Left lung (tissue), 10 donors: Measurements from ENCODE around the gene IGF2BP2. TPM values are rescaled to one million over a fixed set of nuclear protein-coding genes. Genes with fewer than 3 reads are reported as not detected.

Experiments used
- ATAC-seq: fragments of 200-7000 bp; cut with Tn5 transposase; one replicate; pipeline ENCODE4 v1.9.1; 2020; ENCODE audit warnings: moderate library complexity
- DNase-seq, 4 donors: peaks; one replicate each; pipeline ENCODE4 v3.0.0-alpha.2; 2013 to 2020
- H3K27ac ChIP-seq, 2 donors: fragments of 200-600 bp; sonication (generic) in 1 of 2; one replicate each; pipeline versions ENCODE4 v1.5.0 to v1.8.0; 2020 to 2021
- H3K27me3 ChIP-seq, 2 donors: fragments of 200-600 bp; sonication (generic) in 1 of 2; one replicate each; pipeline versions ENCODE4 v1.5.0 to v1.8.0; 2020 to 2021
- H3K36me3 ChIP-seq, 2 donors: fragments of 200-600 bp; sonication (generic) in 1 of 2; one replicate each; pipeline versions ENCODE4 v1.5.0 to v1.8.0; 2020 to 2021
- H3K4me1 ChIP-seq, 2 donors: fragments of 200-600 bp; one replicate each; pipeline ENCODE4 v1.8.0; 2021
- H3K4me3 ChIP-seq, 2 donors: fragments of 200-600 bp; sonication (generic) in 1 of 2; one replicate each; pipeline versions ENCODE4 v1.5.0 to v1.8.0; 2020 to 2021; ENCODE audit warnings: mild to moderate bottlenecking in 1 of 2
- H3K9me3 ChIP-seq, 2 donors: fragments of 200-600 bp; sonication (generic) in 1 of 2; one replicate each; pipeline versions ENCODE4 v1.5.0 to v1.8.0; 2020 to 2021
- CTCF ChIP-seq, 2 donors: fragments of 200-600 bp; sonication (generic) in 1 of 2; IDR thresholded peaks; one replicate each; pipeline versions ENCODE4 v1.5.0 to v1.8.0; 2021; ENCODE audit warnings: antibody characterized with exemption in 2 of 2
- intact Hi-C, 2 donors: fragments of 100-400 bp; cut with DNase I; formaldehyde crosslinking; loops; one replicate each; pipeline versions ENCODE4 v1.11.2 to v1.14.2; 2022
- polyA plus RNA-seq, 6 donors: library from polyadenylated mRNA; unstranded; fragments of 120-200 nt; gene quantifications; one replicate each; pipeline ENCODE4 v1.2.1, GENCODE V29; 2013; ENCODE audit not compliant: insufficient read length in 6 of 6
- total RNA-seq, 2 donors: library from RNA; stranded (reverse); fragmentation: NEBNext Ultra II Directional; extraction: Animal tissue kit (Norgen Biotek cat#: 25700); gene quantifications; one replicate each; pipeline ENCODE4 v1.2.1, GENCODE V29; 2021
- donor health status: DM: no; HTN: yes; CAD: no.
- donor health status: DM: no; HTN: no; CAD: no.

Gene IGF2BP2
- total and polyA plus RNA-seq, 8 donors = 16.8 to 78.9 (median 67.7) TPM

GRCh38 chr3:185866555-185866954 lies 41.7 kb upstream of the IGF2BP2 start:
- Histone ChIP-seq H3K27me3 (no peaks in the 10 kb centered on the region), H3K9me3 (no peaks in the 10 kb centered on the region), H3K4me3 (no peak overlapping the region), H3K36me3 (no peaks in the 10 kb centered on the region), H3K27ac (no peak overlapping the region), H3K4me1 (no peaks in the 10 kb centered on the region)
- intact Hi-C loops = no loop called here
- TF ChIP-seq CTCF (IDR thresholded peaks at IDR 0.05) = no peak
- ATAC-seq = peak; percentile 47
- DNase-seq = no peak

GRCh38 chr3:185865247-185865646 lies 40.4 kb upstream of the IGF2BP2 start:
- H3K4me3 ChIP-seq = no peak overlapping the region

GRCh38 chr3:185864767-185865166 lies 39.9 kb upstream of the IGF2BP2 start:
- Histone ChIP-seq H3K4me1 (no peaks in the 10 kb centered on the region), H3K27ac (no peak overlapping the region), H3K27me3 (no peaks in the 10 kb centered on the region), H3K36me3 (no peaks in the 10 kb centered on the region), H3K4me3 (no peak overlapping the region), H3K9me3 (no peaks in the 10 kb centered on the region)
- intact Hi-C loops = no loop called here
- no peak for TF ChIP-seq CTCF (IDR thresholded peaks at IDR 0.05)
- DNase-seq (no peak), ATAC-seq (no peak)

More at GRCh38 chr3:185865247-185865646, 40.4 kb upstream of the IGF2BP2 start:
- intact Hi-C loops = no loop called here
- no peaks in the 10 kb centered on the region for H3K27me3 ChIP-seq
- no peaks in the 10 kb centered on the region for H3K4me1 ChIP-seq
- no peaks in the 10 kb centered on the region for H3K9me3 ChIP-seq
- TF ChIP-seq CTCF (IDR thresholded peaks at IDR 0.05) = no peak
- no peaks in the 10 kb centered on the region for H3K36me3 ChIP-seq
- ATAC-seq (no peak), DNase-seq (no peak)
- H3K27ac ChIP-seq = no peak overlapping the region

- no peak for TF ChIP-seq CTCF (IDR thresholded peaks at IDR 0.05)
- no peaks in the 10 kb centered on the region for H3K36me3 ChIP-seq
- ATAC-seq = no peak
- intact Hi-C loops = no loop called here
- no peaks in the 10 kb centered on the region for H3K9me3 ChIP-seq
- H3K4me3 ChIP-seq = no peak overlapping the region
- no peak for DNase-seq
- no peak overlapping the region for H3K27ac ChIP-seq
- no peaks in the 10 kb centered on the region for H3K27me3 ChIP-seq
- no peaks in the 10 kb centered on the region for H3K4me1 ChIP-seq
These were observed 38.1 kb upstream of the IGF2BP2 start for GRCh38 chr3:185862920-185863319.

GRCh38 chr3:185859294-185859972 lies 34.6 kb upstream of the IGF2BP2 start:
- ATAC-seq (no peak), DNase-seq (no peak)
- Histone ChIP-seq H3K4me3 (no peak overlapping the region), H3K36me3 (no peaks in the 10 kb centered on the region), H3K9me3 (peaks cover 0 to 16% of the 10 kb centered on the region in 2 donors), H3K4me1 (no peaks in the 10 kb centered on the region), H3K27ac (no peak overlapping the region), H3K27me3 (no peaks in the 10 kb centered on the region)
- intact Hi-C loops = no loop called here
- no peak for TF ChIP-seq CTCF (IDR thresholded peaks at IDR 0.05)
